ENCODE measurements around the gene PBX4.

PBX4 gene

DNA sequence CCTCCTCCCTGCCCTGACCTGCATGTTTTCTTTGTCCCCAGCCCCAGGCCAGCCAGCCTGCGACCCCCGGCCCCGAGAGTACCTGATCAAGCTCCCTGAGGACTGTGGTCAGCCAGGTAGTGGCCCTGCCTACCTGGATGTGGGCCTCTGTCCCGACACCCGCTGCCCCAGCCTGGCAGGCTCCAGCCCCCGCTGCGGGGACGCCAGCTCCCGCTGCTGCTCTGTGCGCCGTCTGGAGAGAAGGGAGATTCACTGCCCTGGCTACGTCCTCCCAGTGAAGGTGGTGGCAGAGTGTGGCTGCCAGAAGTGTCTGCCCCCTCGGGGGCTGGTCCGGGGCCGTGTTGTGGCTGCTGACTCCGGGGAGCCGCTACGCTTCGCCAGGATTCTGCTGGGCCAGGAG is 74.8 kb downstream of the PBX4 start:
- DNase-seq (ENCODE audit: low read depth) = no peak
- H3K4me3 ChIP-seq (ENCODE audit: low read length) = no peak overlapping the region
- TF ChIP-seq, protein P1, sequence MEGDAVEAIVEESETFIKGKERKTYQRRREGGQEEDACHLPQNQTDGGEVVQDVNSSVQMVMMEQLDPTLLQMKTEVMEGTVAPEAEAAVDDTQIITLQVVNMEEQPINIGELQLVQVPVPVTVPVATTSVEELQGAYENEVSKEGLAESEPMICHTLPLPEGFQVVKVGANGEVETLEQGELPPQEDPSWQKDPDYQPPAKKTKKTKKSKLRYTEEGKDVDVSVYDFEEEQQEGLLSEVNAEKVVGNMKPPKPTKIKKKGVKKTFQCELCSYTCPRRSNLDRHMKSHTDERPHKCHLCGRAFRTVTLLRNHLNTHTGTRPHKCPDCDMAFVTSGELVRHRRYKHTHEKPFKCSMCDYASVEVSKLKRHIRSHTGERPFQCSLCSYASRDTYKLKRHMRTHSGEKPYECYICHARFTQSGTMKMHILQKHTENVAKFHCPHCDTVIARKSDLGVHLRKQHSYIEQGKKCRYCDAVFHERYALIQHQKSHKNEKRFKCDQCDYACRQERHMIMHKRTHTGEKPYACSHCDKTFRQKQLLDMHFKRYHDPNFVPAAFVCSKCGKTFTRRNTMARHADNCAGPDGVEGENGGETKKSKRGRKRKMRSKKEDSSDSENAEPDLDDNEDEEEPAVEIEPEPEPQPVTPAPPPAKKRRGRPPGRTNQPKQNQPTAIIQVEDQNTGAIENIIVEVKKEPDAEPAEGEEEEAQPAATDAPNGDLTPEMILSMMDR (conservative IDR thresholded peaks at IDR 0.05; ENCODE audit: low read length) = no peak

DNA sequence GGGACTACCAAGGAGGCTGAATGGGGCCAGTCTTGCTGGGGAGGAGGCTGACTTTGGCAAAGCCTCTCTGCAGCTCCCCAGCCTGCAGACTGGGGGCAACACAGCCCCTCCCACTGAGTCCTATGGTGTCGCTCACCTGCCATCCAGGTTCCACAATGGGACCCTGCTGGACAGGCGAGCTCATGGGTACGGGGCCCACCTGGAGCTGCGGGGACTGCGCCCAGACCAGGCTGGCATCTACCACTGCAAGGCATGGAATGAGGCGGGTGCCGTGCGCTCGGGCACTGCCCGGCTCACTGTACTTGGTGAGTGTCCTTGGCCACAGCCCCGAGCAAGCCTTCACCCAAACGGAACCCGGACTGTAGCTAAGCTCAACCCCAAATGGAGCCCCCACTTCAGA is 75.4 kb downstream of the PBX4 start:
- H3K4me3 ChIP-seq (ENCODE audit: low read length) = no peak overlapping the region
- TF ChIP-seq, protein P1 (conservative IDR thresholded peaks at IDR 0.05; ENCODE audit: low read length) = no peak
- no peak for DNase-seq (ENCODE audit: low read depth)

DNA sequence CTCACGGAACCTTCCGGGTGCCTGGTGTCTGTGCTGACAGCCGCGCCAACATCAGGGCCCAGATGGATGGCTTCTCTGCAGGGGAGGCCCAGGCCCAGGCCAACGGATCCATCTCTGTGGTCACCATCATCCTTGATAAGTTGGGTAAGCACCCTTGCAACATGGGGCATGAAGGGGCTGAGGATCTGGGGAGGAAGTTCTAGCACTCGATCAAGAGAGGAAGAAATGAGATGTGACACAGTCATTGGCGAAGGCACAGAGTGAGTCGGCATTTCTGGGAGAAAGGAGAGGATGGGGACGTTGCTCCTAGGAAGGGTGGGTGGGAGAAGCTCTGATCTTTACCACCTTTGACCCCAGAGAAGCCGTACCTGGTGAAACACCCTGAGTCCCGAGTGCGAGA is 76.0 kb downstream of the PBX4 start:
- no peak for DNase-seq (ENCODE audit: low read depth)
- H3K4me3 ChIP-seq (ENCODE audit: low read length) = no peak overlapping the region
- TF ChIP-seq, protein P1 (conservative IDR thresholded peaks at IDR 0.05; ENCODE audit: low read length) = no peak

DNA sequence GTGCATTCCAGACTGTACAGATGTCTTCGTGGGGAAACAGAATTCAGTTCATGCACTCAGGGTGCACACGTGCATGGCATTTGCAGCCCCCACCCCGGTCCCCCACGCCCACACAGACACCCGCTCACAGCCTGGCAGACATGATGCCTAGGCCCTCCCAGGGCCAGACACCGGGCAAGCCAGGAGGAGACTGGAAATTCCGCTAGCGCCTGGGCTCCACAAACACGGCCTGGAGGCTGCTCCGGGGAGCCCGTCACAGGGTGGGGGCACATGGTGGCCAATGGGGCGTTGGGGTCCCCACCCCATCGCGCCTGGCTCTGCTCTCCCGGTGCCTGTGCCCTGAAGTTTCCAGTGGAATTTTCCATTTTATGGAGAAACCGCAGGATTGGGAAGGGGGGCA is 76.9 kb downstream of the PBX4 start:
- TF ChIP-seq, protein P1 (conservative IDR thresholded peaks at IDR 0.05; ENCODE audit: low read length) = no peak
- no peak overlapping the region for H3K4me3 ChIP-seq (ENCODE audit: low read length)
- no peak for DNase-seq (ENCODE audit: low read depth)

DNA sequence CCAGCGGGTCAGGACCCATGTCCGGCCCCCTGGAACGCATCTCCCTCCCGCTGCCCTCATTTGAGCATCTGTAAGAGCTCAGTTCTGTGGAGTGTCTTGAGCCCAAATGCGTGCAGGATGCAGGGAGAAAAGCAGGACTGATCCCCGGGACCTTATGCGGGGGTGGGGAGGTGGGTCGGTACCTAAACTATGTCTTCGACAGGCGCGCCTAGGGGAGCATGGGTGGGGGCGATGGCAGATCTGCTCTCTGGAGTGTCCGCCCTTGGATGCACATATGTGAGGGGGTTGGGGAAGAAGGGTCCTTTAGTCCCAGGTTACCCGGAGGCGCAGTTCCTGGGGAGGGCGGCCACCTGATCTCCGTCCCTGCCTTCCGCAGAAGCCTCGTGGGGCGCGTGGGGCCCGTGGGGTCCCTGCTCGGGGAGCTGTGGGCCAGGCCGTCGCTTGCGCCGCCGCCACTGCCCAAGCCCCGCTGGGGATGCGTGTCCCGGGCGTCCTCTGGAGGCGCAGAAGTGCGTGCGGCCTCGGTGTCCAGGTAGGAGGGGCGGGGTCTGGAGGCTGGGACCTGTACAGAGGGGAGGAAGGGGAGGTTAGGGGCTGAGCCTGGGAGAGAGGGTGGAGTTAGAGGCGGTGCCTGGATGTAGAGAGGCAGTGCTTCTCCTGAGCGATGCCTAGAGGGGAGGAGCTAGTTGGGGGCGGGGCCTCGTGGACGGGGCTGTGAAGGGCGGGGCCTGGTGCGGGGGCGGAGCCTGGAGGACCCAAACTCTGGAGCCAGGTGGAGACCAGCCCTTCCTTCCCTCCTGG is 77.6 kb downstream of the PBX4 start:
- no peak for DNase-seq (ENCODE audit: low read depth)
- H3K4me3 ChIP-seq (ENCODE audit: low read length) = peak overlapping the region; percentile 26; the same call in 1 of the 2 replicates
- TF ChIP-seq, protein P1 (conservative IDR thresholded peaks at IDR 0.05; ENCODE audit: low read length) = no peak

DNA sequence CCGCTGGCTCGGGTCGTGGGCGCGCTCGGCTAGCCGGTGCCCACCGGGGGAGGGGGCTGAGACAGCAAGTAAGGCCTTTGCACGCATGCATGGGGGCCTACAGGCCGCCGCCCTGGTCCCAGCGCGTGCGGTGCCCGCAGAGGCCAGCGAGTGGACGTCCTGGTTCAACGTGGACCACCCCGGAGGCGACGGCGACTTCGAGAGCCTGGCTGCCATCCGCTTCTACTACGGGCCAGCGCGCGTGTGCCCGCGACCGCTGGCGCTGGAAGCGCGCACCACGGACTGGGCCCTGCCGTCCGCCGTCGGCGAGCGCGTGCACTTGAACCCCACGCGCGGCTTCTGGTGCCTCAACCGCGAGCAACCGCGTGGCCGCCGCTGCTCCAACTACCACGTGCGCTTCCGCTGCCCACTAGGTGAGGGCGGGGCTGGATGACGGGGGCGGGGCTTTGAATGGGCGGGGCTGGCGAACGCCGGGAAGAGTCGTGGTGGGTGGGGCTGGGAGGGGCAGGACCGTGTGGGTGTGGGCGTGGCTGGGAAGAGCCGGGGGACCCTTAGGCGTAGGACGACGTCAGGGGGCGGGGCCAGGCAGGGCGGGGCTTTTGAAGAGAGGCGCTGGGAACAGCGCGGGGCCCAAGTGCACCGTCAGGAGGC is 78.3 kb downstream of the PBX4 start:
- peak overlapping the region; percentile 26; the same call in 1 of the 2 replicates for H3K4me3 ChIP-seq (ENCODE audit: low read length)
- TF ChIP-seq, protein P1 (conservative IDR thresholded peaks at IDR 0.05; ENCODE audit: low read length) = no peak
- DNase-seq (ENCODE audit: low read depth) = peak; percentile 57

DNA sequence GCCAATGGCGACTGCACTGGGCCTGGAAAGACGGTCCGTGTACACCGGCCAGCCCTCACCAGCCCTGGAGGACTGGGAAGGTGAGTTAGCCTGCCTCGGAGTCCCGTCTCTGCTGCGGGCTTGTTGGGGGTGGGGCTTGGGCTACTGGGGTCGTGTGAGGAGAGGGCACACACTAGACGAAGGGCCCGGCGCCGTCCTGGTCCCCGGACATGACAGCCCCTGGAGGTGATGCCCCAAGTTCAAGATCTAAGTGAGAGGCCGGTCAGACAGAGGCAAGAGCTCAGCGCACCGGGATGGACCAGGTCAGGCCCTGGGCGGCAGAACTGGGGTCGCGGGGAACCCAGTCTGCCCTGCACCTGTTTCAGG is 78.8 kb downstream of the PBX4 start:
- TF ChIP-seq, protein P1 (conservative IDR thresholded peaks at IDR 0.05; ENCODE audit: low read length) = no peak
- no peak overlapping the region for H3K4me3 ChIP-seq (ENCODE audit: low read length)
- DNase-seq (ENCODE audit: low read depth) = no peak
